Measurements from ENCODE around the gene GRIN2C.
"Not testable (repeated sequence)": the region's sequence is repeated elsewhere in the genome, so short reads cannot be mapped to it uniquely, and the experiment has no call there.

Gene GRIN2C

GRCh38 chr17:74879308-74879707 is 19.6 kb upstream of the GRIN2C start:
- no peak for DNase-seq (ENCODE audit: low read depth)

- no peak for DNase-seq (ENCODE audit: low read depth)
Observed at GRCh38 chr17:74878658-74879057, 19.0 kb upstream of the GRIN2C start.

GRCh38 chr17:74877592-74878548 is 18.2 kb upstream of the GRIN2C start:
- DNase-seq (ENCODE audit: low read depth): no peak

- DNase-seq (ENCODE audit: low read depth): no peak
Observed at GRCh38 chr17:74875977-74876593, 16.4 kb upstream of the GRIN2C start.

GRCh38 chr17:74875155-74875976 is 15.7 kb upstream of the GRIN2C start:
- DNase-seq (ENCODE audit: low read depth): no peak

- DNase-seq (ENCODE audit: low read depth): no peak
Observed at GRCh38 chr17:74874615-74875037, 14.9 kb upstream of the GRIN2C start.

- no peak for DNase-seq (ENCODE audit: low read depth)
Observed at GRCh38 chr17:74873874-74874614, 14.4 kb upstream of the GRIN2C start.

GRCh38 chr17:74873037-74873873 is 13.6 kb upstream of the GRIN2C start:
- DNase-seq (ENCODE audit: low read depth): peak; percentile 96

- no peak for DNase-seq (ENCODE audit: low read depth)
Observed at GRCh38 chr17:74872313-74873036, 12.8 kb upstream of the GRIN2C start, which contains the start of gene FDXR. Gene FDXR (minus strand): TSS chr17:74872994. CDS start chr17:74872944, 50 bp downstream.

GRCh38 chr17:74871356-74872076 is 11.8 kb upstream of the GRIN2C start:
- no peak for DNase-seq (ENCODE audit: low read depth)

- DNase-seq (ENCODE audit: low read depth): no peak
Observed at GRCh38 chr17:74870512-74870911, 10.8 kb upstream of the GRIN2C start.

- DNase-seq (ENCODE audit: low read depth): not testable (repeated sequence)
Observed at GRCh38 chr17:74870028-74870427, 10.3 kb upstream of the GRIN2C start.

GRCh38 chr17:74868908-74869255 is 9.2 kb upstream of the GRIN2C start:
- DNase-seq (ENCODE audit: low read depth): no peak

GRCh38 chr17:74868251-74868907 is 8.7 kb upstream of the GRIN2C start:
- DNase-seq (ENCODE audit: low read depth): no peak

- DNase-seq (ENCODE audit: low read depth): no peak
Observed at GRCh38 chr17:74866198-74866835, 6.6 kb upstream of the GRIN2C start.

GRCh38 chr17:74865504-74866197 is 6.0 kb upstream of the GRIN2C start:
- no peak for DNase-seq (ENCODE audit: low read depth)

- peak; percentile 67 for DNase-seq (ENCODE audit: low read depth)
Observed at GRCh38 chr17:74864866-74865395, 5.2 kb upstream of the GRIN2C start.
